H1 (cell line): ENCODE data around the gene ST7L. TPM values are rescaled to one million over a fixed set of nuclear protein-coding genes. Genes with fewer than 3 reads are reported as not detected.

ENCODE experiments used
- CTCF ChIA-PET: fragments of 300-600 bp; sonication (Branson Sonifier 250); formaldehyde crosslinking; loops from one replicate; lab custom pipeline; 2021; ENCODE audit not compliant: partially characterized antibody; lab: Charles Lee
- POLR2A ChIA-PET: fragments of 300-600 bp; sonication (Branson Sonifier 250); formaldehyde crosslinking; loops from one replicate; lab custom pipeline; 2021; ENCODE audit warnings: inconsistent platforms; ENCODE audit not compliant: partially characterized antibody; lab: Charles Lee
- DNase-seq, 2 experiments: peaks; one replicate each; pipeline versions ENCODE4 v3.0.0 to v3.0.0-alpha.2; 2010 to 2022; ENCODE audit warnings: low spot score in 2 of 2, low read depth in 1 of 2, mixed read lengths in 1 of 2
- FAIRE-seq: peaks from 2 replicates; lab custom pipeline; 2011; peaks lifted over from hg19 to GRCh38; lab: Jason Lieb, UNC
- H2AFZ ChIP-seq: 2 replicates; pipeline ENCODE4 v1.8.1; 2012; ENCODE audit warnings: low read length, inconsistent platforms
- H2AK5ac ChIP-seq: 2 replicates; pipeline ENCODE4 v1.6.1; 2013; ENCODE audit warnings: low read depth, low read length
- H2BK120ac ChIP-seq: replicated peaks from 2 replicates; pipeline ENCODE3; 2013; ENCODE audit warnings: low read depth, low read length, inconsistent platforms
- H2BK12ac ChIP-seq: 2 replicates; pipeline ENCODE4 v1.6.1; 2013; ENCODE audit warnings: low read depth, low read length
- H2BK15ac ChIP-seq: 2 replicates; pipeline ENCODE4 v1.6.1; 2013; ENCODE audit warnings: low read length
- H2BK20ac ChIP-seq: 2 replicates; pipeline ENCODE4 v1.6.1; 2013; ENCODE audit warnings: low read length
- H2BK5ac ChIP-seq: 2 replicates; pipeline ENCODE4 v1.6.1; 2013; ENCODE audit warnings: low read depth, low read length
- H3K14ac ChIP-seq: 2 replicates; pipeline ENCODE4 v1.6.1; 2013; ENCODE audit warnings: inconsistent platforms; ENCODE audit not compliant: insufficient read length
- H3K18ac ChIP-seq: 2 replicates; pipeline ENCODE4 v1.6.1; 2013; ENCODE audit warnings: low read length; ENCODE audit errors: extremely low read depth
- H3K23ac ChIP-seq: 2 replicates; pipeline ENCODE4 v1.6.1; 2013; ENCODE audit warnings: inconsistent platforms; ENCODE audit not compliant: insufficient read length
- H3K23me2 ChIP-seq: 2 replicates; pipeline ENCODE4 v1.6.1; 2013; ENCODE audit warnings: low read depth, low read length
- H3K27ac ChIP-seq: 2 replicates; pipeline ENCODE4 v1.6.1; 2011; ENCODE audit warnings: low read depth, low read length, inconsistent platforms
- H3K27me3 ChIP-seq, 4 experiments: replicated peaks in 1 of 4; 1 replicate in 1 of 4; 2 replicates in 3 of 4; pipeline versions ENCODE4 v1.6.1 to v1.8.1; 2011 to 2013; ENCODE audit warnings: low read length in 3 of 4, mild to moderate bottlenecking in 3 of 4, inconsistent platforms in 2 of 4, mixed read lengths in 2 of 4, moderate library complexity in 1 of 4; ENCODE audit not compliant: control insufficient read depth in 3 of 4, insufficient read depth in 3 of 4; ENCODE audit errors: extremely low read depth in 1 of 4
- H3K36me3 ChIP-seq, 4 experiments: 2 replicates each; pipeline versions ENCODE4 v1.6.1 to v1.8.1; 2011 to 2013; ENCODE audit warnings: mild to moderate bottlenecking in 4 of 4, low read length in 3 of 4, moderate library complexity in 2 of 4, control low read depth in 1 of 4, inconsistent platforms in 1 of 4; ENCODE audit not compliant: insufficient read depth in 4 of 4, control insufficient read depth in 2 of 4
- H3K4ac ChIP-seq: replicated peaks from 2 replicates; pipeline ENCODE3; 2013; ENCODE audit warnings: low read length, low read depth, mixed read lengths, inconsistent platforms; ENCODE audit not compliant: insufficient read length
- H3K4me1 ChIP-seq, 4 experiments: replicated peaks in 1 of 4; 1 replicate in 1 of 4; 2 replicates in 3 of 4; pipeline versions ENCODE4 v1.6.1 to v1.8.1; 2011 to 2013; ENCODE audit warnings: low read length in 3 of 4, inconsistent platforms in 2 of 4, mixed read lengths in 1 of 4; ENCODE audit not compliant: insufficient read depth in 4 of 4, control insufficient read depth in 3 of 4
- H3K4me2 ChIP-seq, 2 experiments: 2 replicates each; pipeline versions ENCODE4 v1.6.1 to v1.8.1; 2011 to 2013; ENCODE audit warnings: low read depth in 2 of 2, low read length in 2 of 2, control low read depth in 1 of 2, inconsistent platforms in 1 of 2, mild to moderate bottlenecking in 1 of 2; ENCODE audit not compliant: insufficient read depth in 1 of 2
- H3K4me3 ChIP-seq, 4 experiments: fragments of 200-600, 300-600 bp in 1 of 4; sonication (generic), shearing (Covaris generic), sonication (Bioruptor Twin) in 1 of 4; 2 replicates each; pipeline versions ENCODE4 v1.5.1 to v1.8.1; 2011 to 2016; ENCODE audit warnings: low read length in 4 of 4, low read depth in 3 of 4, control low read depth in 2 of 4, inconsistent platforms in 2 of 4, mild to moderate bottlenecking in 2 of 4, mixed read lengths in 1 of 4, moderate library complexity in 1 of 4; ENCODE audit not compliant: insufficient read depth in 2 of 4; ENCODE audit errors: extremely low read depth in 1 of 4
- H3K56ac ChIP-seq: replicated peaks from 2 replicates; pipeline ENCODE3; 2013; ENCODE audit warnings: low read depth, mild to moderate bottlenecking, mixed read lengths, low read length, inconsistent platforms; ENCODE audit not compliant: insufficient read length
- H3K79me1 ChIP-seq: 2 replicates; pipeline ENCODE4 v1.6.1; 2013; ENCODE audit warnings: low read depth, low read length, control low read depth
- H3K79me2 ChIP-seq, 2 experiments: 2 replicates each; pipeline versions ENCODE4 v1.6.1 to v1.8.1; 2012 to 2013; ENCODE audit warnings: low read length in 2 of 2, mild to moderate bottlenecking in 2 of 2, inconsistent platforms in 1 of 2; ENCODE audit not compliant: insufficient read depth in 2 of 2, control insufficient read depth in 1 of 2
- H3K9ac ChIP-seq, 4 experiments: replicated peaks in 1 of 4; 1 replicate in 1 of 4; 2 replicates in 3 of 4; pipeline versions ENCODE4 v1.6.1 to v1.8.1; 2011 to 2013; ENCODE audit warnings: low read depth in 3 of 4, low read length in 3 of 4, control low read depth in 2 of 4, mild to moderate bottlenecking in 2 of 4, moderate library complexity in 2 of 4, inconsistent platforms in 1 of 4; ENCODE audit errors: extremely low read depth in 1 of 4
- H3K9me3 ChIP-seq, 2 experiments: 2 replicates each; pipeline versions ENCODE4 v1.6.1 to v1.8.1; 2012 to 2013; ENCODE audit warnings: mild to moderate bottlenecking in 2 of 2, moderate library complexity in 2 of 2, control low read depth in 1 of 2, inconsistent platforms in 1 of 2, low read depth in 1 of 2, low read length in 1 of 2, mixed read lengths in 1 of 2; ENCODE audit not compliant: insufficient read depth in 2 of 2
- H4K20me1 ChIP-seq, 2 experiments: replicated peaks in 1 of 2; 2 replicates each; pipeline versions ENCODE3 to v1.8.1; 2011 to 2013; ENCODE audit warnings: inconsistent platforms in 2 of 2, low read length in 2 of 2, mild to moderate bottlenecking in 1 of 2; ENCODE audit not compliant: insufficient read depth in 2 of 2, control insufficient read depth in 1 of 2
- H4K5ac ChIP-seq: 2 replicates; pipeline ENCODE4 v1.6.1; 2013; ENCODE audit warnings: low read length, low read depth, mixed read lengths, inconsistent platforms; ENCODE audit not compliant: insufficient read length
- H4K8ac ChIP-seq: 2 replicates; pipeline ENCODE4 v1.8.0; 2013; ENCODE audit warnings: mild to moderate bottlenecking, moderate library complexity, low read length, inconsistent platforms; ENCODE audit not compliant: insufficient read depth; ENCODE audit errors: extremely low read depth
- H4K91ac ChIP-seq: replicated peaks from 2 replicates; pipeline ENCODE3; 2013; ENCODE audit warnings: low read length, mixed read lengths, inconsistent platforms; ENCODE audit not compliant: insufficient read length
- BACH1 ChIP-seq: IDR thresholded peaks from 2 replicates; pipeline ENCODE4 v1.6.1; 2012; ENCODE audit warnings: low read length, improper control_type of control experiment
- JUND ChIP-seq: IDR thresholded peaks from 2 replicates; pipeline ENCODE4 v1.6.1; 2011; ENCODE audit warnings: mild to moderate bottlenecking, improper control_type of control experiment, low read length
- POLR2AphosphoS5 ChIP-seq: IDR thresholded peaks from 2 replicates; pipeline ENCODE4 v1.6.1; 2011; ENCODE audit warnings: low read depth, low read length
- SAP30 ChIP-seq: fragments of 300-600 bp; sonication (generic); IDR thresholded peaks from 2 replicates; pipeline ENCODE4 v1.7.1; 2012; ENCODE audit warnings: low read length, moderate library complexity, mild to moderate bottlenecking, inconsistent platforms; ENCODE audit not compliant: insufficient read depth, insufficient replicate concordance
- SP2 ChIP-seq: IDR thresholded peaks from 2 replicates; pipeline ENCODE4 v1.6.1; 2012; ENCODE audit warnings: mild to moderate bottlenecking, low read length, inconsistent platforms
- WGBS, 2 experiments: shearing (Covaris generic) in 1 of 2; methylation state at CpG; one replicate each; pipeline versions ENCODE4 v1.1.6 to v1.1.7; 2013 to 2015; ENCODE audit warnings: low lambda C conversion rate in 2 of 2, mixed read lengths in 2 of 2, inconsistent platforms in 1 of 2, low coverage in 1 of 2, missing lambda C conversion rate in 1 of 2; ENCODE audit not compliant: insufficient replicate concordance in 2 of 2, insufficient coverage in 1 of 2, insufficient read length in 1 of 2; ENCODE audit errors: extremely low coverage in 1 of 2, missing lambda C conversion rate in 1 of 2; 5-methylcytosine and 5-hydroxymethylcytosine counted together
- polyA plus RNA-seq, 7 experiments: library from polyadenylated mRNA; depleted of rRNA in 3 of 7; stranded (reverse) in 5 of 7; unstranded in 2 of 7; fragments of >200 nt in 5 of 7; fragments of 200-250 nt in 2 of 7; gene quantifications; 1 replicate in 5 of 7; 2 replicates in 1 of 7; 4 replicates in 1 of 7; pipeline versions ENCODE4 v1.2.1 to v1.2.3, GENCODE V29; 2011 to 2013; ENCODE audit warnings: missing spikeins in 2 of 7, mixed read lengths in 2 of 7
- total RNA-seq: library from RNA; stranded (reverse); fragmentation: NEBNext Ultra II Directional; extraction: Animal tissue kit (Norgen Biotek cat#: 25700); gene quantifications from 2 replicates; pipeline ENCODE4 v1.2.1, GENCODE V29; 2021
- TF ChIP-seq, protein P1 (sequence below), 3 experiments: IDR thresholded peaks; 1 replicate in 2 of 3; 2 replicates in 1 of 3; pipeline versions ENCODE4 v1.5.1 to v1.6.1; 2011; ENCODE audit warnings: low read length in 3 of 3, mild to moderate bottlenecking in 3 of 3, inconsistent platforms in 2 of 3, low read depth in 1 of 3, moderate library complexity in 1 of 3; ENCODE audit not compliant: insufficient read depth in 1 of 3; ENCODE audit errors: control extremely low read depth in 1 of 3

ST7L gene
- total and polyA plus RNA-seq, 2 of the 8 experiments (the other 6 are each of a cell fraction or from before 2014, with no cell fraction given): 9.6 to 16.2 TPM

DNA sequence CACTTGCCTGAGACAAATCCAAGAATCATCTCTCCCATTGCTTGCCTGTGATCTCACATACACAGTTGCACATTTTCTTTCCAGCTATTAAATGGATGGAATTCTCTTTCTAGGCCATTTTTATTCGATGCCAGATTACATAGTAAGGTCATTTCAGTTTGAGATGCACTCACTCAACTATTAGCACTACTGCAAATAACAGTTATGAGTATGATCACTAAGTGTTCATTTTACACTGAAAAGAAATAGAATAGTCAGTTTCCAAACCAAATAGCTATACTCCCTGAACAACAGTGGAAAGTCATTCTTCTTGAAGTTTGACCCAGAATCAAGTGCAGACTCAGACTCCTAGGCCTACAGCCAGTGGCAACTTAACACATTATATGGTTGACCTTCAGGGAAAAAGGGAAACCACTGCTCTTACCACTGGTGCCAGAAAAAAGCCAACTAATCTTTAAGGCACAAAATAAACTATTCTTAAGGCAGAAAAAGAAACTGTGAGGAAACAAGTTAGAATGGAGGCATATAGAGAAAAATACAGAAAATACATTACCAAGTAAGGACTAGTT, 78.6 kb downstream of the ST7L start:
- DNase-seq: no peak
- no peaks in the 10 kb centered on the region for H3K27me3 ChIP-seq
- no peaks in the 10 kb centered on the region for H3K9me3 ChIP-seq
- no peak overlapping the region for H3K56ac ChIP-seq
- H2BK12ac ChIP-seq: no peak overlapping the region
- no peak overlapping the region for H3K18ac ChIP-seq
- ChIA-PET CTCF (interaction anchor here (0.7 to 1.5 kb wide), 3 partner anchors 34 to 176 kb away, joined by 3 to 7 read pairs (median 3); no protein-coding TSS in a partner anchor), POLR2A (interaction anchor here (0.7 kb wide), 1 partner anchor 1022 kb away, joined by 3 read pairs; no protein-coding TSS in a partner anchor)
- H2AFZ ChIP-seq: no peak overlapping the region
- H4K5ac ChIP-seq: no peak overlapping the region
- no peak overlapping the region for H3K27ac ChIP-seq
- H2BK15ac ChIP-seq: no peak overlapping the region
- no peaks in the 10 kb centered on the region for H3K79me2 ChIP-seq
- H3K36me3 ChIP-seq: peaks cover 0 to 8% (median 0%) of the 10 kb centered on the region in 4 experiments; a peak in 1 of 8 replicates
- WGBS, 2 experiments: 17% methylated on average over 1 of the region's 1 CpG; no CpG with 5 or more reads in 1 of the 2 experiments
- H3K4me3 ChIP-seq: no peak overlapping the region
- no peak overlapping the region for H2BK20ac ChIP-seq
- no peak overlapping the region for H2AK5ac ChIP-seq
- no peak overlapping the region for H3K23ac ChIP-seq
- no peak overlapping the region for H2BK5ac ChIP-seq
- H4K8ac ChIP-seq: no peak overlapping the region
- no peak overlapping the region for H2BK120ac ChIP-seq
- no peaks in the 10 kb centered on the region for H3K79me1 ChIP-seq
- FAIRE-seq: no peak
- no peaks in the 10 kb centered on the region for H3K23me2 ChIP-seq
- H3K9ac ChIP-seq: no peak overlapping the region
- no peak overlapping the region for H3K4ac ChIP-seq
- no peak overlapping the region for H4K91ac ChIP-seq
- H3K4me2 ChIP-seq: no peak overlapping the region
- H4K20me1 ChIP-seq: no peaks in the 10 kb centered on the region
- H3K14ac ChIP-seq: no peak overlapping the region
- H3K4me1 ChIP-seq: no peaks in the 10 kb centered on the region
- no peak for TF ChIP-seq JUND
- TF ChIP-seq, protein P1, sequence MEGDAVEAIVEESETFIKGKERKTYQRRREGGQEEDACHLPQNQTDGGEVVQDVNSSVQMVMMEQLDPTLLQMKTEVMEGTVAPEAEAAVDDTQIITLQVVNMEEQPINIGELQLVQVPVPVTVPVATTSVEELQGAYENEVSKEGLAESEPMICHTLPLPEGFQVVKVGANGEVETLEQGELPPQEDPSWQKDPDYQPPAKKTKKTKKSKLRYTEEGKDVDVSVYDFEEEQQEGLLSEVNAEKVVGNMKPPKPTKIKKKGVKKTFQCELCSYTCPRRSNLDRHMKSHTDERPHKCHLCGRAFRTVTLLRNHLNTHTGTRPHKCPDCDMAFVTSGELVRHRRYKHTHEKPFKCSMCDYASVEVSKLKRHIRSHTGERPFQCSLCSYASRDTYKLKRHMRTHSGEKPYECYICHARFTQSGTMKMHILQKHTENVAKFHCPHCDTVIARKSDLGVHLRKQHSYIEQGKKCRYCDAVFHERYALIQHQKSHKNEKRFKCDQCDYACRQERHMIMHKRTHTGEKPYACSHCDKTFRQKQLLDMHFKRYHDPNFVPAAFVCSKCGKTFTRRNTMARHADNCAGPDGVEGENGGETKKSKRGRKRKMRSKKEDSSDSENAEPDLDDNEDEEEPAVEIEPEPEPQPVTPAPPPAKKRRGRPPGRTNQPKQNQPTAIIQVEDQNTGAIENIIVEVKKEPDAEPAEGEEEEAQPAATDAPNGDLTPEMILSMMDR (IDR thresholded peaks at IDR 0.05; ENCODE audit: control extremely low read depth in 1 of 3, insufficient read depth in 1 of 3, low read depth in 1 of 3, low read length in 3 of 3): no peak
- TF ChIP-seq BACH1: no peak
- no peak for TF ChIP-seq SP2
- TF ChIP-seq SAP30: no peak
- no peak for TF ChIP-seq POLR2AphosphoS5
